Ovary (tissue), 9 donors: ENCODE data around the gene PACSIN3. TPM values are rescaled to one million over a fixed set of nuclear protein-coding genes. Genes with fewer than 3 reads are reported as not detected.

Experiments
- DNase-seq, 5 donors: peaks; one replicate each; pipeline ENCODE4 v3.0.0-alpha.2; 2019 to 2020
- H3K27ac ChIP-seq, 2 donors: fragments of 200-600 bp; one replicate each; pipeline versions ENCODE4 v1.5.1 to v1.8.0; 2019 to 2022
- H3K27me3 ChIP-seq: fragments of 200-600 bp; one replicate; pipeline ENCODE4 v1.8.0; 2022
- H3K36me3 ChIP-seq: fragments of 200-600 bp; sonication (generic); one replicate; pipeline ENCODE4 v1.5.1; 2019
- H3K4me1 ChIP-seq: one replicate; pipeline ENCODE4 v1.8.1; 2013; ENCODE audit warnings: mild to moderate bottlenecking, moderate library complexity; ENCODE audit not compliant: insufficient read depth
- H3K4me3 ChIP-seq: fragments of 200-600 bp; sonication (generic); one replicate; pipeline ENCODE4 v1.5.1; 2017
- H3K9me3 ChIP-seq, 2 donors: fragments of 200-600 bp in 1 of 2; sonication (generic) in 1 of 2; one replicate each; pipeline versions ENCODE4 v1.5.1 to v1.8.1; 2013 to 2019; ENCODE audit warnings: mild to moderate bottlenecking in 1 of 2, moderate library complexity in 1 of 2
- CTCF ChIP-seq, 3 donors: fragments of 450-650 bp in 2 of 3; fragments of 200-600 bp in 1 of 3; IDR thresholded peaks; one replicate each; pipeline versions ENCODE4 v1.5.1 to v1.8.0; 2016 to 2022; ENCODE audit warnings: antibody characterized with exemption in 3 of 3, mild to moderate bottlenecking in 1 of 3
- EP300 ChIP-seq: sonication (generic); formaldehyde crosslinking; IDR thresholded peaks from one replicate; pipeline ENCODE4 v1.6.1; 2017; ENCODE audit warnings: antibody characterized with exemption
- POLR2A ChIP-seq: fragments of 450-650 bp; IDR thresholded peaks from one replicate; pipeline ENCODE4 v1.6.1; 2017; ENCODE audit warnings: antibody characterized with exemption, mild to moderate bottlenecking, moderate library complexity
- WGBS, 3 donors: extraction: QIAGEN DNeasy Blood & Tissue Kit in 1 of 3; methylation state at CpG; one replicate each; pipeline versions ENCODE4 v1.1.5 to v1.1.7; 2013 to 2017; 5-methylcytosine and 5-hydroxymethylcytosine counted together
- intact Hi-C, 4 donors: fragments of 100-400 bp; cut with DNase I; formaldehyde crosslinking; loops; one replicate each; pipeline versions ENCODE4 v1.11.0 to v1.15.1; 2022 to 2023
- polyA plus RNA-seq, 2 donors: library from polyadenylated mRNA; stranded (reverse); fragments of 200-250 nt in 1 of 2; fragments of 350-450 nt in 1 of 2; fragmentation: Illumina TruSeq in 1 of 2; extraction: RNeasy Lipid Tissue Mini Kit (QIAGEN cat#74804) in 1 of 2; gene quantifications; one replicate each; pipeline ENCODE4 v1.2.3, GENCODE V29; 2013 to 2014
- total RNA-seq, 7 donors: library from RNA; depleted of rRNA in 2 of 7; stranded (reverse); fragments of >200 nt in 2 of 7; fragmentation: NEBNext Ultra II Directional in 3 of 7; extraction: Animal tissue kit (Norgen Biotek cat#: 25700) in 3 of 7; gene quantifications; one replicate each; pipeline versions ENCODE4 v1.1.0 to v1.2.4, GENCODE V29; 2016 to 2023
- donor health status: DM: no; HTN: no; CAD: no; lungs with moderate emphysema.
- donor health status: DM: no; HTN: no; CAD: no.
- donor health status: Bipolar disorder and iron deficiency.
- donor health status: DM: yes; HTN: yes; CAD: no.
- donor health status: DM: no; HTN: no; CAD: no.
- donor health status: DM: yes; HTN: yes; CAD: no.

The PACSIN3 gene
- total and polyA plus RNA-seq, 9 donors: 2.9 to 69.8 (median 38.8) TPM

DNA sequence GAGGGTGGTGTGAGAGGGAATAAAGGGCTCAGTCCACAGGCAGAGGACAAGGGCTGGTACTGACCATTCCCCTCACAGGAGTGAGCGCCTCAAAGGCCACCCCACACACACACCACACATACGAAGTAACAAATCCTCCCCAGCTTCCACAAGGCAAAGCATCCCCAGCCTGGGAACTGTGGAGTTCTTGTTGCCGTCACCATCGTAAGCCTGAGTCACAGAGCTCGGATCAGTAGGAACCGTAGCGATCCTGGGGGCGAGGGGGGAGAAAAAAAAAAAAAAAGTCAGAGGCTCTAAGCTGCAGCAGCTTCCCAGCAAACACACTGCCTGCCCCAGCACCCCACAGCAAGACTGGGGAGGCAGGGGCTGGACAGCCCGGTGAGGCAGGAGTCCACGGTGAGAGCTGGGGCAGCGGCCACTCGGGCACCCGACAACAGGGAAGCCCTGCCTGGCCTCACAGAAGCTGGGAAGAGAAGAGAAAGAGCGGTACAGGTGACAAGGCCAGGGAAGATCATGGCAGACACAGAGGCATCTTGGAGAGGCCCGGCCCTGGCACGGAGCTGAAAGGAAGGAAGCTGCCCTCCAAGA is 20.9 kb downstream of the PACSIN3 start:
- TF ChIP-seq EP300: no peak
- TF ChIP-seq POLR2A: no peak
- TF ChIP-seq CTCF (IDR thresholded peaks at IDR 0.05): no peak
- H3K4me1 ChIP-seq: peaks cover 3% of the 10 kb centered on the region
- peaks cover 4% of the 10 kb centered on the region for H3K36me3 ChIP-seq
- 79 to 84% (median 81%) methylated on average over 16 of the region's 16 CpGs for WGBS, 3 donors
- intact Hi-C loops: loop anchor here in 1 of 4 donors (10.0 kb wide), 1 partner anchor 189 kb away; the partner anchor contains the start of gene MYBPC3
- no peak overlapping the region for H3K27ac ChIP-seq
- H3K9me3 ChIP-seq: no peaks in the 10 kb centered on the region
- no peak overlapping the region for H3K4me3 ChIP-seq
- H3K27me3 ChIP-seq: no peaks in the 10 kb centered on the region
- no peak for DNase-seq

- no peak for DNase-seq
- no peak overlapping the region for H3K27ac ChIP-seq
- no peak overlapping the region for H3K4me3 ChIP-seq
- no peak for TF ChIP-seq CTCF (IDR thresholded peaks at IDR 0.05)
- TF ChIP-seq POLR2A: no peak
- TF ChIP-seq EP300: no peak
- intact Hi-C loops: loop anchor here in 1 of 4 donors (10.0 kb wide), 1 partner anchor 190 kb away; the partner anchor contains the start of gene MYBPC3
- H3K4me1 ChIP-seq: peaks cover 3% of the 10 kb centered on the region
- no peaks in the 10 kb centered on the region for H3K27me3 ChIP-seq
- 57 to 76% (median 65%) methylated on average over 4 of the region's 4 CpGs for whole genome bisulfite sequencing, 3 donors
- no peaks in the 10 kb centered on the region for H3K9me3 ChIP-seq
- H3K36me3 ChIP-seq: peaks cover 4% of the 10 kb centered on the region
These were observed 21.9 kb downstream of the PACSIN3 start for GRCh38 chr11:47164321-47164720.

DNA sequence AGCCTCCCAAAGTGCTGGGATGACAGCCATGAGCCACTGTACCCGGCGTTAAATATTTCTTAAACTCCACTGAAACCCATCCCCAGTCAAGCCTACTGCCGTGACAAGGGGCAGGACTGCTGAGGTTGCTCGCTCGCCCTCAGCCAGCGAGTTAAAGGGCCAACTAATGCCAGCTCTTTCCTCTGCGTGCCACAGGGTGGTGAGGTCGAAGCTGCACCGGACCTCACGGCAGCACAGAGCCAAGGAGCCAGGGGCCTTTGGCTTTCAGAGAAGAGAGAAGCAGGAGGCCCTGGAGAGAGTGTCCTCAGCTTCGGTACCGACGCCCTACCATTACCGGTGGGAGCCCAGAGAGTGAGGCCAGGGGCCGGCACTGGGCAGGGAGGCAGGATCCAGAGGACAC is 22.3 kb downstream of the PACSIN3 start:
- intact Hi-C loops: loop anchor here in 1 of 4 donors (10.0 kb wide), 1 partner anchor 191 kb away; the partner anchor contains the start of gene MYBPC3
- Histone ChIP-seq H3K36me3 (peaks cover 4% of the 10 kb centered on the region), H3K4me1 (peaks cover 3% of the 10 kb centered on the region), H3K27ac (no peak overlapping the region), H3K27me3 (no peaks in the 10 kb centered on the region), H3K9me3 (no peaks in the 10 kb centered on the region), H3K4me3 (no peak overlapping the region)
- TF ChIP-seq POLR2A (no peak), CTCF (IDR thresholded peaks at IDR 0.05) (no peak), EP300 (no peak)
- DNase-seq: no peak
- 78 to 86% (median 80%) methylated on average over 15 of the region's 15 CpGs for WGBS, 3 donors

DNA sequence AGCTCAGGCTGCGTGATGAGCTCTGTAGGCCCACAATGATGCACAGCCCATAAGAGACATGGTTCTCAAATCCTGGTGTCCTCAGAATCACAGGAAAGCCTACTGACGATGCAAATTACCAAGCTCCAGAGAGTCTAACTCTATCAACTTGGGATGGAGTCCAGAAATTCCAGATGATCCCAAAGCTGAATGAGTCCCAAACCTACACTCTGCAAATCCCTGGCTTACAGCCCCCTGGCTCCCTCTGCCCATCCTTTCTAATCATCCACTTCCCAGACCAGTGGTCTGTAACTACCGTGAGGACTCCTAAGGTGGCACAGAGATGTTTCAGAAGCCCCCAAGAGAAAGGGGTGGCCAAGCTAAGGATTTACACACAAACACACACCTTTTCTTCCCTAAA is 23.0 kb downstream of the PACSIN3 start:
- Histone ChIP-seq H3K4me3 (no peak overlapping the region), H3K4me1 (peaks cover 3% of the 10 kb centered on the region), H3K36me3 (peaks cover 4% of the 10 kb centered on the region), H3K27me3 (no peaks in the 10 kb centered on the region), H3K9me3 (no peaks in the 10 kb centered on the region), H3K27ac (no peak overlapping the region)
- TF ChIP-seq POLR2A (no peak), EP300 (no peak), CTCF (IDR thresholded peaks at IDR 0.05) (no peak)
- DNase-seq: no peak
- WGBS, 3 donors: 15 to 33% (median 27%) methylated on average over 3 of the region's 3 CpGs
- intact Hi-C loops: loop anchor here in 1 of 4 donors (10.0 kb wide), 1 partner anchor 192 kb away; the partner anchor contains the start of gene MYBPC3
